ENCODE data around the gene NOL3. TPM values are rescaled to one million over a fixed set of nuclear protein-coding genes. Genes with fewer than 3 reads are reported as not detected.

Gene NOL3
- total and polyA plus RNA-seq, 2 donors (not counting 3 experiments of a cell fraction or from before 2014, with no cell fraction given), result 16.0 to 19.4 TPM

- no peak overlapping the region for H3K27ac ChIP-seq (ENCODE audit: insufficient read depth, low read depth, low read length)
- H3K27me3 ChIP-seq (ENCODE audit: control insufficient read depth in 2 of 2, insufficient read depth in 2 of 2, low read length in 2 of 2), result no peaks in the 10 kb centered on the region
- H3K4me3 ChIP-seq (replicated peaks in 1 of 3; ENCODE audit: insufficient read depth in 1 of 3, low read depth in 1 of 3, low read length in 3 of 3), result no peak overlapping the region
- H3K4me1 ChIP-seq (ENCODE audit: control insufficient read depth, extremely low read depth, insufficient read depth, low read length), result peaks cover 5% of the 10 kb centered on the region
- no peaks in the 10 kb centered on the region for H3K9me3 ChIP-seq (replicated peaks; ENCODE audit: control insufficient read depth, insufficient read depth, low read length)
- H3K36me3 ChIP-seq (ENCODE audit: control insufficient read depth in 2 of 2, extremely low read depth in 1 of 2, insufficient read depth in 2 of 2, low read length in 2 of 2), result no peaks in the 10 kb centered on the region
- no peak overlapping the region for H3K4me2 ChIP-seq (ENCODE audit: insufficient read depth, low read length)
- ChIA-PET CTCF (interaction anchor here (1.5 kb wide), 1 partner anchor 22 kb away, joined by 3 read pairs; no protein-coding TSS in a partner anchor), POLR2A (no interaction called here)
- H3K79me2 ChIP-seq (ENCODE audit: control insufficient read depth, insufficient read depth, low read length), result no peaks in the 10 kb centered on the region
- DNase-seq (ENCODE audit: low read depth, low spot score) (no peak), FAIRE-seq (no peak)
- H2AFZ ChIP-seq (ENCODE audit: low read depth, low read length), result no peak overlapping the region
- H3K9ac ChIP-seq (replicated peaks; ENCODE audit: extremely low read depth, insufficient read depth, low read length), result no peak overlapping the region
- H4K20me1 ChIP-seq (replicated peaks; ENCODE audit: control insufficient read depth, extremely low read depth, insufficient read depth, low read length), result no peaks in the 10 kb centered on the region
- H3K9me1 ChIP-seq (replicated peaks; ENCODE audit: control insufficient read depth, extremely low read depth, insufficient read depth, low read length), result no peaks in the 10 kb centered on the region
- dilution Hi-C loops (cut with MboI; ENCODE audit: extremely low pct_ligation_motif_present, low sequenced_read_pairs), result no loop called here
- intact Hi-C loops (cut with micrococcal nuclease), result no loop called here
- TF ChIP-seq MYC (IDR thresholded peaks at IDR 0.05; ENCODE audit: low read depth, low read length) (no peak), GATA2 (IDR thresholded peaks at IDR 0.05; ENCODE audit: insufficient read depth, insufficient read length, low read depth, low read length) (no peak), JUN (IDR thresholded peaks at IDR 0.05; ENCODE audit: borderline replicate concordance, insufficient read depth, insufficient read length, low read depth) (no peak)
- TF ChIP-seq, protein P1, sequence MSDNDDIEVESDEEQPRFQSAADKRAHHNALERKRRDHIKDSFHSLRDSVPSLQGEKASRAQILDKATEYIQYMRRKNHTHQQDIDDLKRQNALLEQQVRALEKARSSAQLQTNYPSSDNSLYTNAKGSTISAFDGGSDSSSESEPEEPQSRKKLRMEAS (IDR thresholded peaks at IDR 0.05; ENCODE audit: insufficient read depth, insufficient read length), result no peak
- TF ChIP-seq, protein P2, sequence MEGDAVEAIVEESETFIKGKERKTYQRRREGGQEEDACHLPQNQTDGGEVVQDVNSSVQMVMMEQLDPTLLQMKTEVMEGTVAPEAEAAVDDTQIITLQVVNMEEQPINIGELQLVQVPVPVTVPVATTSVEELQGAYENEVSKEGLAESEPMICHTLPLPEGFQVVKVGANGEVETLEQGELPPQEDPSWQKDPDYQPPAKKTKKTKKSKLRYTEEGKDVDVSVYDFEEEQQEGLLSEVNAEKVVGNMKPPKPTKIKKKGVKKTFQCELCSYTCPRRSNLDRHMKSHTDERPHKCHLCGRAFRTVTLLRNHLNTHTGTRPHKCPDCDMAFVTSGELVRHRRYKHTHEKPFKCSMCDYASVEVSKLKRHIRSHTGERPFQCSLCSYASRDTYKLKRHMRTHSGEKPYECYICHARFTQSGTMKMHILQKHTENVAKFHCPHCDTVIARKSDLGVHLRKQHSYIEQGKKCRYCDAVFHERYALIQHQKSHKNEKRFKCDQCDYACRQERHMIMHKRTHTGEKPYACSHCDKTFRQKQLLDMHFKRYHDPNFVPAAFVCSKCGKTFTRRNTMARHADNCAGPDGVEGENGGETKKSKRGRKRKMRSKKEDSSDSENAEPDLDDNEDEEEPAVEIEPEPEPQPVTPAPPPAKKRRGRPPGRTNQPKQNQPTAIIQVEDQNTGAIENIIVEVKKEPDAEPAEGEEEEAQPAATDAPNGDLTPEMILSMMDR (IDR thresholded peaks at IDR 0.05; ENCODE audit: extremely low read depth in 1 of 2, insufficient read depth in 1 of 2, low read depth in 1 of 2, low read length in 2 of 2), result no peak
- no TSS peak for BruUV-seq (replicated peaks)
These were observed 40.0 kb downstream of the NOL3 start for GRCh38 chr16:67210069-67210937.
